Esophagus (tissue), 2 donors: ENCODE data around the gene OR5L1. TPM values are rescaled to one million over a fixed set of nuclear protein-coding genes. Genes with fewer than 3 reads are reported as not detected.

Source experiments
- H3K27ac ChIP-seq, 2 donors: one replicate each; pipeline ENCODE4 v1.5.1; 2013; ENCODE audit warnings: low read depth in 2 of 2, mild to moderate bottlenecking in 2 of 2, inconsistent platforms in 1 of 2, low read length in 1 of 2, moderate library complexity in 1 of 2
- H3K27me3 ChIP-seq, 2 donors: one replicate each; pipeline ENCODE4 v1.6.1; 2013; ENCODE audit warnings: low read length in 2 of 2, control low read depth in 1 of 2, mild to moderate bottlenecking in 1 of 2; ENCODE audit not compliant: insufficient read depth in 2 of 2, control insufficient read depth in 1 of 2
- H3K36me3 ChIP-seq, 2 donors: one replicate each; pipeline ENCODE4 v1.6.1; 2013; ENCODE audit warnings: low read length in 1 of 2; ENCODE audit not compliant: control insufficient read depth in 2 of 2, insufficient read depth in 2 of 2
- H3K4me1 ChIP-seq, 2 donors: one replicate each; pipeline ENCODE4 v1.6.1; 2013; ENCODE audit warnings: low read length in 1 of 2; ENCODE audit not compliant: control insufficient read depth in 2 of 2, insufficient read depth in 2 of 2
- H3K4me3 ChIP-seq, 2 donors: one replicate each; pipeline ENCODE4 v1.5.1; 2013; ENCODE audit warnings: low read length in 2 of 2, mild to moderate bottlenecking in 2 of 2, low read depth in 1 of 2, moderate library complexity in 1 of 2
- H3K9me3 ChIP-seq, 2 donors: one replicate each; pipeline ENCODE4 v1.6.1; 2013; ENCODE audit warnings: mild to moderate bottlenecking in 2 of 2, low read depth in 1 of 2, low read length in 1 of 2, moderate library complexity in 1 of 2; ENCODE audit not compliant: control insufficient read depth in 2 of 2, insufficient read depth in 1 of 2
- WGBS, 2 donors: extraction: QIAGEN DNeasy Blood & Tissue Kit; methylation state at CpG; one replicate each; pipeline ENCODE4 v1.1.7; 2013; 5-methylcytosine and 5-hydroxymethylcytosine counted together
- polyA plus RNA-seq, 2 donors: library from polyadenylated mRNA; stranded (reverse); fragments of 200-250 nt; gene quantifications; one replicate each; pipeline ENCODE4 v1.2.3, GENCODE V29; 2013
- donor health status: healthy with polysubstance abuse.
- donor health status: Bipolar disorder and iron deficiency.

OR5L1 gene
- polyA plus RNA-seq = not detected

DNA sequence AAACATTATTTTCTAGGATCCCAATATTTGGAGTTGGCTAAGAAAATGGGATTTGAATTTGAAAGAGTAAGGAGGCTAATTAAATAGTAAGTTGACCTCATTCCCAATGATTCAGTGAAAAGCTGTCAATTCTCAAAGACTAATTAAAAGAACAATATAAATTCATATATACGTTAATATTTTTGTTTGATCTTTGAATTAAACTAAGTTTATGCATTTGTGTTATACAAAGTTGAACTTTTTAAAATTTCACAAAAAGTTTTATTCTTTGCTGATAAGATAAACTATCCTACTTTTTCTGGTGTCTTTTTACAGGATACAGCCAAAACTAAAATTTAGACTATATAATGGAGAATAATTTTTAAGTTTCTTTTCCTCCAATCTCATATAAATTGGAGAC, at the start of gene OR5L1:
TSS of gene OR5L1 (plus strand) at position 301 of the 400 bp plus-strand sequence. CDS start 100 bp downstream, outside the sequence.
- Histone ChIP-seq H3K27ac (no peak within 1 kb of the TSS), H3K36me3 (no peaks in the 10 kb centered on the region), H3K9me3 (peaks cover 2 to 3% of the 10 kb centered on the region in 2 donors), H3K4me3 (no peak within 1 kb of the TSS), H3K27me3 (no peaks in the 10 kb centered on the region), H3K4me1 (no peaks in the 10 kb centered on the region)
- WGBS, 2 donors = 75 to 88% methylated on average over 1 of the region's 1 CpG

DNA sequence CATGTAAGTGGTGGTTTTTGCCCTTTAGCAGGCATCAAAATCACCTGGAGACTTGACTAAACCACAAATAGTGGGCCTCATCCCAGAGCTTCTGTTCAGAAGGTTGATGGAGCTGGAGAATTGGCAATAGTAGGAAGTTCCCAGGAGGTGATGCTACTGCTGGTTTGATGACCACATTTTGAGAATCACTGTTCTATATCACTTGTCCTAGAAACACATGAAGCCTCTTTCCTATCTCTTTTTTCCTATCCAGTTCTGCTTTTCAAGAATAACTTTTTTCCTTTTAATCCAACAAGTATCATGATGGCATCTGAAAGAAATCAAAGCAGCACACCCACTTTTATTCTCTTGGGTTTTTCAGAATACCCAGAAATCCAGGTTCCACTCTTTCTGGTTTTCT, 38.0 kb upstream of the OR5L1 start, which contains the start of gene OR5D13:
TSS of gene OR5D13 (plus strand) at position 301 of the 400 bp plus-strand sequence. CDS start at position 301, 0 bp downstream.
- Histone ChIP-seq H3K9me3 (no peaks in the 10 kb centered on the region), H3K27ac (no peak within 1 kb of the TSS), H3K36me3 (no peaks in the 10 kb centered on the region), H3K27me3 (no peaks in the 10 kb centered on the region), H3K4me3 (no peak within 1 kb of the TSS), H3K4me1 (no peaks in the 10 kb centered on the region)

DNA sequence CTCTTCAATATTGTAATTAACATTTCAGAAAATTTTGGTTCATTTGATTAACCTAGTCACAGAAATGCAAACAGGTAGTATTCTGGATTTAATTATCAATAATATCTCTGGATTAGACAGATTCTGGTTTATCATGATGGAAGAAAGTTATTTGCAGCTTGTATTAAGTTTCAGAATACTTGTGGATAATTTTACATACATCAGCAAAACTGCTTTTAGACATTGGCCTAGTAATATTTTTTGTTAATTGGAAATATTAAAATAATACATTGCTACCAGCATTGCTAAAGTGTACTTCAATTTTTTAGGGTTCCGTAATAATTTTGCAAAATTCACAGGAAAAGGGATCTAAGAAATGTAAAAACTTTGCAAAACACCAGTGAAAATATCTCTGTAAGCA, 19.6 kb upstream of the OR5L1 start:
- Histone ChIP-seq H3K27ac (no peak overlapping the region), H3K4me1 (no peaks in the 10 kb centered on the region), H3K9me3 (peaks cover 0 to 7% of the 10 kb centered on the region in 2 donors), H3K27me3 (no peaks in the 10 kb centered on the region), H3K36me3 (no peaks in the 10 kb centered on the region), H3K4me3 (no peak overlapping the region)
- 80 to 89% methylated on average over 1 of the region's 1 CpG for WGBS, 2 donors

DNA sequence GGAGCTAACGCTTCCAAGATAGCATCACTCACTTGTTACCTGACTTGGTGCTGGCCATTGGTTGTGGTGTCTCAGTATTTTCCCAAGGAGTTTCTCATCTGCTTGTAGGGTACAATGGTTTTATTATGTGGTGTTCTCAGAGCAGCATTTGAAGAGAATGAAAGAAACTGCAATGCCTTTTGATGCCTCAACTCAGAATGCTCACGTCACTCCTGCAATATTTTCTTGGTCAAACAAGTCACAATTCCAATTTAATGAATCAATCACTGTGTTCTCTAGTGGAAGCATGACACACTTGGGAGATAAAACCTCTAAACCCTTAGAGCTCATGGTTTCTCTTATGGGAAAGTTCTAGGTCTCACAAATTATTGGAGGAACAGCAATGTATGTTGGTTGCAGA, 17.8 kb upstream of the OR5L1 start:
- Histone ChIP-seq H3K27ac (no peak overlapping the region), H3K4me1 (no peaks in the 10 kb centered on the region), H3K36me3 (no peaks in the 10 kb centered on the region), H3K4me3 (no peak overlapping the region), H3K9me3 (peaks cover 0 to 4% of the 10 kb centered on the region in 2 donors), H3K27me3 (no peaks in the 10 kb centered on the region)
- WGBS, 2 donors = 40 to 61% methylated on average over 2 of the region's 2 CpGs

DNA sequence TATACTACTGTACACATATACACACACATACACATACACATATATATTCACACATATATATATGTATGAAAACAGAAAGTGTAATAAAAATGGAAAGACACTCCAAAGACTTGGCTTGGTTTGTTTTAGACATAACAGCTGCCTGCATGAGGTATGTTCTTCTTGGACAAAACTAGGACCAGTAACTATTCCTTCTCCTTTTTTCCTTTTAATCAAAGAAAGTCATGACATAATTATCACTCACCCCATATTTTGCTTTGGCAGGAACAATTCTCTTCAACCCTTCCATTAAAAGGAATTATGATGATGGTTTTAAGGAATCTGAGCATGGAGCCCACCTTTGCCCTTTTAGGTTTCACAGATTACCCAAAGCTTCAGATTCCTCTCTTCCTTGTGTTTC, 15.9 kb upstream of the OR5L1 start, which contains the start of gene OR5D14:
TSS of gene OR5D14 (plus strand) at position 301 of the 400 bp plus-strand sequence. CDS start at position 301, 0 bp downstream.
- no peaks in the 10 kb centered on the region for H3K4me1 ChIP-seq
- no peak within 1 kb of the TSS for H3K27ac ChIP-seq
- H3K36me3 ChIP-seq = no peaks in the 10 kb centered on the region
- peaks cover 0 to 4% of the 10 kb centered on the region in 2 donors for H3K9me3 ChIP-seq
- no peaks in the 10 kb centered on the region for H3K27me3 ChIP-seq
- no peak within 1 kb of the TSS for H3K4me3 ChIP-seq

DNA sequence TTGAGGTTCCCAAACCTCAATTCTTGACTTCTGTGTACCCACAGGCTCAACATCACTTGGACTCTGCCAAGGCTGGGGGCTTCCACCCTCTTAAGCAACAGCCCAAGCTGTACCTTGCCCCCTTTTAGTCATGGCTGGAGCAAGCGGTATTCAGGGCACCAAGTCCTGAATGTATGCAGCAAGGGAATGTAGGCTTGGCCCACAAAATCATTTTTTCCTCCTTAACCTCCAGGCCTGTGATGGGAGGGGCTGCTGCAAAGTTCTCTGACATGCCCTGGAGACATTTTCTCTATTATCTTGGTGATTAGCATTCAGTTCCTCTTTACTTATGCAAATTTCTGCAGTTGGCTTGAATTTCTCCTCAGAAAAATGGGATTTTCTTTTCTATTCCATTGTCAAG, 4.9 kb upstream of the OR5L1 start:
- Histone ChIP-seq H3K9me3 (peaks cover 4 to 7% of the 10 kb centered on the region in 2 donors), H3K4me1 (no peaks in the 10 kb centered on the region), H3K36me3 (no peaks in the 10 kb centered on the region), H3K4me3 (no peak overlapping the region), H3K27me3 (no peaks in the 10 kb centered on the region), H3K27ac (no peak overlapping the region)
- WGBS, 2 donors = 90 to 96% methylated on average over 1 of the region's 1 CpG

DNA sequence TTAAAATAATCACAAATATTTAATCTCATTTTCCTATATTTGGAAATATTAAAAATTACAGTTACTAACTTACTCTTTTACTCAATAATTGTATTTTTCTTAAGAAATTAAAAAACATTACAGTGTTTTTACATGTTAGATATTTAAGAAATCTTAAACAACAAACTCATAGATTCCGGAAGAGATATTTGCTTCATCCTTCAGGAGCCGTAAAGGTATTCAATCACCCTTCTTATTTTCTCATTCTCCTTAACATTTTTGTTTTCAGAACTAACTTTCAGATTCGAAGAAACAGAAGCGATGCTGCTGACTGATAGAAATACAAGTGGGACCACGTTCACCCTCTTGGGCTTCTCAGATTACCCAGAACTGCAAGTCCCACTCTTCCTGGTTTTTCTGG, 8.2 kb downstream of the OR5L1 start, which contains the start of gene OR5D18:
TSS of gene OR5D18 (plus strand) at position 301 of the 400 bp plus-strand sequence. CDS start at position 301, 0 bp downstream.
- Histone ChIP-seq H3K9me3 (peaks cover 0 to 3% of the 10 kb centered on the region in 2 donors), H3K4me1 (no peaks in the 10 kb centered on the region), H3K27me3 (no peaks in the 10 kb centered on the region), H3K36me3 (no peaks in the 10 kb centered on the region), H3K4me3 (no peak within 1 kb of the TSS), H3K27ac (no peak within 1 kb of the TSS)
- 82 to 85% methylated on average over 5 of the region's 5 CpGs for WGBS, 2 donors

DNA sequence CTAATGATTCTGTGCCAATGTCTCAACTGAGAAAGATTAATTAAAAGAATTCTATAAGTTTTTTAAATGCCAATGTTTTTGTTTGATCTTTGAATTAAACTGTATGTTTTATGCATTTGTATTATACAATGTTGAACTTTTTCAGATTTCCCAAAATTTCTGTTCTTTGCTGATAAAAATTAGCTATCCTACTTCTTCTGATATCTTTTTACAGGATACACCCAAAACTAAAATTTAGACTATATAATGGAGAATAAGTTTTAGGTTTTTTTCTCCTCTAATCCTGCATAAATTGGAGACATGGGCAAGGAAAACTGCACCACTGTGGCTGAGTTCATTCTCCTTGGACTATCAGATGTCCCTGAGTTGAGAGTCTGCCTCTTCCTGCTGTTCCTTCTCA, 15.8 kb downstream of the OR5L1 start, which contains the start of gene OR5L2:
TSS of gene OR5L2 (plus strand) at position 301 of the 400 bp plus-strand sequence. CDS start at position 301, 0 bp downstream.
- Histone ChIP-seq H3K4me3 (no peak within 1 kb of the TSS), H3K9me3 (peaks cover 0 to 10% of the 10 kb centered on the region in 2 donors), H3K27me3 (no peaks in the 10 kb centered on the region), H3K4me1 (no peaks in the 10 kb centered on the region), H3K27ac (no peak within 1 kb of the TSS), H3K36me3 (no peaks in the 10 kb centered on the region)

DNA sequence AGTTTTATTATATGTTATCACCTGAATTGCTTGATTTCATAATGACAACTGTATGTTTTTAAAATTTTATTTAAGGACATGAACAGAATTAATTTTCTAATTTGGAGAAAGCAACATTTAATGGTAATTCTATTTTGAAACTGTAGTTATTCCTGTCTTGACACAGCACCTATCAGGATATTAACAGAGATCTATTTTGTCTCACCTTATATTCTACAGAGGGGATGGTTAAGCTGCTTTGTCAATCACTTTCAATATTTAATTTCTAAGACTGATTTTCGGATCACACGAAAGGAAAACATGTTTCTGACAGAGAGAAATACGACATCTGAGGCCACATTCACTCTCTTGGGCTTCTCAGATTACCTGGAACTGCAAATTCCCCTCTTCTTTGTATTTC, 27.3 kb downstream of the OR5L1 start, which contains the start of gene OR5D16:
TSS of gene OR5D16 (plus strand) at position 301 of the 400 bp plus-strand sequence. CDS start at position 301, 0 bp downstream.
- no peaks in the 10 kb centered on the region for H3K27me3 ChIP-seq
- H3K4me3 ChIP-seq = no peak within 1 kb of the TSS
- 24 to 44% methylated on average over 3 of the region's 3 CpGs for WGBS, 2 donors
- H3K36me3 ChIP-seq = no peaks in the 10 kb centered on the region
- no peaks in the 10 kb centered on the region for H3K4me1 ChIP-seq
- H3K9me3 ChIP-seq = no peaks in the 10 kb centered on the region
- H3K27ac ChIP-seq = no peak within 1 kb of the TSS

DNA sequence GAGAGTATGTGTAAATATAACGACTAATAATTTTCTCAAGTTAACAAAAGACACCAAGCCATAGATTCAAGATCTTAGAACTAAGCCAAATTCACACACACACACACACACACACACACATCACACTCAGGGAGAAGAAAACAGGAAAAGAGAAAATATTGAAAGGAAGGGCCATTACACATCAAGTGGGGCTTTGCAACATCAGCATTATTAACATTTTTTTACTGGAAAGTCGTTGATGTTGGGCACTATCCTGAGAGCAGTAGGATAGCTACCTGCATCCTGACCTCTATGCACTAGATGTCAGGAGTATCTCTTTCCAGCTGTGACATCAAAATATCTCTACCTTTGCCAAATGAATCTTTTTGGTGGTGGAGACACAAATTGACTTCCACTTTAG, 36.3 kb downstream of the OR5L1 start:
- Histone ChIP-seq H3K9me3 (no peaks in the 10 kb centered on the region), H3K27me3 (no peaks in the 10 kb centered on the region), H3K4me1 (no peaks in the 10 kb centered on the region), H3K36me3 (no peaks in the 10 kb centered on the region), H3K27ac (no peak overlapping the region), H3K4me3 (no peak overlapping the region)
- WGBS, 2 donors = 34 to 38% methylated on average over 2 of the region's 2 CpGs
